GM18511 (cell line): ENCODE results near the gene TAS2R20.

Experiments used
- ATAC-seq: cut with Tn5 transposase; IDR thresholded peaks from one replicate; pipeline ENCODE4 v1.9.1; 2021; ENCODE audit warnings: mild to moderate bottlenecking, moderate library complexity; ENCODE audit not compliant: unreplicated experiment

Gene TAS2R20

DNA sequence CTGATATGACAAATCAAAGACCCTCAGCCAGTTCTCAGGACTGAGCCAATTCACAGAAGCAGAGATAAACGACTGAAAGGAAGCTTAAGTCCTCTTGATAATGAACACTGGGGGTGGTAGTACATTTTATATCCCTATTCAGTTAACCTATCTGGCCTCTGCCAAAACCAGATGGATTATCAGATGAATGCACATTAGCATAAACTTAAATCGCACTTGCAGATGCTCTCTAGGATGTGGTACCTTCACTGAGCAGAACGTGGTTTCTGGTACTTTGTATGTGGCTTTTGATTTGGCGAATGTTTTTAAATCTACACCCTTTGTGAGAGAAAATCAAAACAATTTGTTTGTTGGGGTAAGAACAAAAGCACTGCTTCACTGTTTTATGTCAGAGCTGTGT, 37.9 kb downstream of the TAS2R20 start:
- ATAC-seq = no peak

DNA sequence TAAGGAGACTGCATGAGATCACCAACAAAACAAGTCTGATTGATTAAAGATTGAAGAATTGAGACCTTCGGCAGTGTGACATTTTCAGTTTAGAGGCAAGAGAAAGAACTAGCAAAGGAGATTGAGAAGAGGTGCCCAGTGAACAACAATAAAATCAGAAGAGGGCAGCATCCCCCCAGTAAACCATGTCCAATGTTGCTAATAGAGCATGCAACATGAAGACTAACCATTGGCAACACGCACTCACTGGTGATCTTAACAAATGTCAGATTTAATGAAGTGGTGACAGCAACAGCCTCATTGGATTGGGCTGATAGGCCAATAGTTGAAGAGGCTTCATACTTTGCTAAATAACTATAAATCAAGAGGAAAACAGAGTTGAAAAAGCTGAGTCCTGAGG, 38.3 kb downstream of the TAS2R20 start:
- ATAC-seq = no peak

DNA sequence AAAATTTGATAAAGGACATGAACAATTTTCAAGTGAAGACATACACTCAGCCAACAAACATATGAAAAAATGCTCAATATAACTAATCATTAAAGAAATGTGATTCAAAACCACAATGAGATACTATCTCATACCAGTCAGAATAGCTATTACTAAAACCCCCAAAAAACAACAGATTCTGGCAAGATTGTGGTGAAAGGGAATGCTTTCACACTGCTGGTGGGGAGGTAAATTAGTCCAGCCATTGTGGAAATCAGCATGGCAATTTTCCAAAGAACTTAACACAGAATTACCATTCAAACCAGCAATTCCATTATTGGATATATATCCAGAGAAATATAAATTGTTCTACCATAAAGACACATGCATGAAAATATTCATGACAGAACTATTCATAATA, 40.4 kb downstream of the TAS2R20 start:
- no peak for ATAC-seq

DNA sequence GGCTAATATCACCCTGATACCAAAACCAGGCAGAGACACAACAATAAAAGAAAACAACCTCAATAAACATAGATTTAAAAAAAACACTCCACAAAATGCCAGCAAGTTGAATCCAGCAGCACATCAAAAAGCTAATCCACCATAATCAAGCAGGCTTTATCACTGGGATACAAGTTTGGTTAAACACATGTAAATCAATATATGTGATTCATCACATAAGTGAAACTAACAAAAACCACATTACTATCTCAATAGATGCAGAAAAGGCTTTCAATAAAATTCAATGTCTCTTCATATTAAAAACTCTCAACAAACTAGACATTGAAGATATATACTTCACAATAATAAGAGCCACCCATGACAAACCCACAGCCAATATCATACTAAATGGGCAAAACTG, 42.0 kb downstream of the TAS2R20 start:
- ATAC-seq = no peak

DNA sequence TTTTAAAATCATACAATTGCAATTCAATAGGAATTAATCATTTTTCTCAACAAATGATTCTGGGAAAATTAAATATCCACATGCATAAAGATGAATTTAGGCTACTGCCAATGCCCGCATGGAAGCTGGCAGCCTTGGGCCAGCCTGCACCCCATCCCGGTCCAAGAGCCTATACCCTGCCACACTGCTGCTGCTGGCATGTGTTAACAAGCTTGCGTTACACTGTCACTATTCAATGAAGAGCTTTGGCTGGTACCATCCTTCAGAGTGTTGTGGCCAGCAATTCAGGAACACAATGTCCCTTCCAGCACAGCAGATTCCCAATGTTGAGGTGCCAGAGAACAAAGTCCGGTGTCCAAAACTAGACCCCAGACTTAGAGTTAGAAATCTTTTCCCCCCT, 45.5 kb downstream of the TAS2R20 start:
- ATAC-seq = no peak
